Measurements from ENCODE around the gene PTPN18. TPM values are rescaled to one million over a fixed set of nuclear protein-coding genes. Genes with fewer than 3 reads are reported as not detected.

PTPN18 gene
- total RNA-seq, 2 donors from 2014 or later = 13.3 to 20.8 TPM

DNA sequence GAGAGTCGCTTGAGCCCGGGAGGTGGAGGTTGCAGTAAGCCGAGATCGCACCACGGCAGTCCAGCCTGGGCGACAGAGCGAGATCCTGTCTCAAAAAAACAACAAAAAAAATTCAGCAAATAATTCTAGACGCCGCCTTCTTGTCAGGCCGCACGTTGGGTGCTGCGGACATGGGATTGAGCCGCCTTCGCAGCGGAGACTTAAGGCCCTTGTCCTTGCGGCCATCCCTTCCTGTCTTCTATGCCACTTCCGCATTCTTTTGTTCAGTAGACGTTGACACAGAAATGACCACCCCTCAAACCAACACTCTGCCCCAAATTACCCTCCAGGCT lies 15.8 kb downstream of the PTPN18 start:
- TF ChIP-seq, protein P1, sequence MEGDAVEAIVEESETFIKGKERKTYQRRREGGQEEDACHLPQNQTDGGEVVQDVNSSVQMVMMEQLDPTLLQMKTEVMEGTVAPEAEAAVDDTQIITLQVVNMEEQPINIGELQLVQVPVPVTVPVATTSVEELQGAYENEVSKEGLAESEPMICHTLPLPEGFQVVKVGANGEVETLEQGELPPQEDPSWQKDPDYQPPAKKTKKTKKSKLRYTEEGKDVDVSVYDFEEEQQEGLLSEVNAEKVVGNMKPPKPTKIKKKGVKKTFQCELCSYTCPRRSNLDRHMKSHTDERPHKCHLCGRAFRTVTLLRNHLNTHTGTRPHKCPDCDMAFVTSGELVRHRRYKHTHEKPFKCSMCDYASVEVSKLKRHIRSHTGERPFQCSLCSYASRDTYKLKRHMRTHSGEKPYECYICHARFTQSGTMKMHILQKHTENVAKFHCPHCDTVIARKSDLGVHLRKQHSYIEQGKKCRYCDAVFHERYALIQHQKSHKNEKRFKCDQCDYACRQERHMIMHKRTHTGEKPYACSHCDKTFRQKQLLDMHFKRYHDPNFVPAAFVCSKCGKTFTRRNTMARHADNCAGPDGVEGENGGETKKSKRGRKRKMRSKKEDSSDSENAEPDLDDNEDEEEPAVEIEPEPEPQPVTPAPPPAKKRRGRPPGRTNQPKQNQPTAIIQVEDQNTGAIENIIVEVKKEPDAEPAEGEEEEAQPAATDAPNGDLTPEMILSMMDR (IDR thresholded peaks at IDR 0.05) = no peak
- peaks cover 0 to 34% of the 10 kb centered on the region in 2 donors for H3K4me1 ChIP-seq

GRCh38 chr2:130372055-130372832 lies 16.4 kb downstream of the PTPN18 start:
- H3K4me1 ChIP-seq = peaks cover 0 to 34% of the 10 kb centered on the region in 2 donors
- no peaks in the 10 kb centered on the region for H3K27me3 ChIP-seq
- TF ChIP-seq, protein P1 (IDR thresholded peaks at IDR 0.05) = peak; percentile 89 to 91
- peak overlapping the region; percentile 84 to 92 for H3K4me3 ChIP-seq
- DNase-seq (ENCODE audit: low spot score) = peak; percentile 93
- no peaks in the 10 kb centered on the region for H3K36me3 ChIP-seq
- H3K27ac ChIP-seq = peak overlapping the region; percentile 82 to 93
- no peaks in the 10 kb centered on the region for H3K9me3 ChIP-seq

More for the DNA sequence above, 15.8 kb downstream of the PTPN18 start:
- H3K36me3 ChIP-seq = no peaks in the 10 kb centered on the region
- peak overlapping the region; percentile 82 to 93 for H3K27ac ChIP-seq
- H3K4me3 ChIP-seq = peak overlapping the region; percentile 84 to 92
- no peaks in the 10 kb centered on the region for H3K9me3 ChIP-seq
- no peak for DNase-seq (ENCODE audit: low spot score)
- no peaks in the 10 kb centered on the region for H3K27me3 ChIP-seq

DNA sequence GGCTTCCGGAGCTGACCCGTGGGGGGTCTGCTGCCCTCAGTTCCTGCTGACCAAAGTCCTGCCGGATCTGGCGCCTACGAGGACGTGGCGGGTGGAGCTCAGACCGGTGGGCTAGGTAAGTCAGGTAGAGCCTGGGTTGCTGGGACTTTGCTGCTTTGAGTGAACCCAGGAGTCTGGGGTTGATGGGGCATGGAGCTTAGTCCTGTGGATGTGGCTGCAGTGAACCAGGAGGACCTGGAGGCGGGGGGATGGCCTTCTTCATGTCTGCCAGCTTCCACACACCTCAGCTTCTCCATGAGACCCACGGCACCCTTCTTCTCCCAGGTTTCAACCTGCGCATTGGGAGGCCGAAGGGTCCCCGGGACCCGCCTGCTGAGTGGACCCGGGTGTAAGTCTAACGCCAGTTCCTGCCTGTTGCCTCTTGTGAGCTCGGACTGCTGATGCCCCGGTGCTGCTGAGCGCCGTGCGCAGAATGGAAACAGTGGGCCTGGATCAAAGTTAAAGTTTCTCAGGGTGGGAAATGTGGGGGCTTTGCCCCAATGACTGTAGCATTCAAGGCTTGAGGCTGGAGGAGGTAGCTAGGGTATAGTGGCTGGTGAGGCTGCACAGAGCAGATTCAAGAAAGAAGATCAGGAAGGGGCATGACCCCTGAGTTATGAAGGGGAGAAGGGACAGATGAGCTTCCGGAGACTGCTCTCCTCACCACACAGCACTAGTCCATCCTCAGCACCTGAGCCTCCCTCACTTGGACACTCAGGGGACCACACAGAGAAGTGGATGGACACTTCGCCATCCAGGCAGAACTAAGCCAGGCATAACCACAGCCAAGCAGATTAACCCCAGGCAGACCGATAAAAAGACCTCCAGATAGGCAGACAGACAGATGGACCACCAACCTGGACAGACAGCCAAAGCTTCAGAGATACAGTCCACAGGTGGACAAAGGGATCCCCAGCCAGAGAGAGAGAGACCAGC lies 17.3 kb downstream of the PTPN18 start:
- Histone ChIP-seq H3K27ac (peak overlapping the region; percentile 82 to 93), H3K9me3 (no peaks in the 10 kb centered on the region), H3K4me1 (peaks cover 0 to 34% of the 10 kb centered on the region in 2 donors), H3K27me3 (no peaks in the 10 kb centered on the region), H3K36me3 (no peaks in the 10 kb centered on the region), H3K4me3 (peak overlapping the region; percentile 84 to 92)
- no peak for DNase-seq (ENCODE audit: low spot score)
- TF ChIP-seq, protein P1 (IDR thresholded peaks at IDR 0.05) = no peak

GRCh38 chr2:130373808-130374365 lies 18.0 kb downstream of the PTPN18 start:
- no peaks in the 10 kb centered on the region for H3K36me3 ChIP-seq
- no peaks in the 10 kb centered on the region for H3K9me3 ChIP-seq
- H3K27me3 ChIP-seq = no peaks in the 10 kb centered on the region
- peak overlapping the region in 1 of 2 donors; percentile 9 for H3K27ac ChIP-seq
- H3K4me3 ChIP-seq = peak overlapping the region in 1 of 2 donors; percentile 92
- DNase-seq (ENCODE audit: low spot score) = no peak
- H3K4me1 ChIP-seq = peaks cover 0 to 34% of the 10 kb centered on the region in 2 donors
- TF ChIP-seq, protein P1 (IDR thresholded peaks at IDR 0.05) = no peak

- Histone ChIP-seq H3K36me3 (no peaks in the 10 kb centered on the region), H3K4me3 (no peak overlapping the region), H3K27me3 (no peaks in the 10 kb centered on the region), H3K9me3 (no peaks in the 10 kb centered on the region), H3K4me1 (peaks cover 0 to 36% of the 10 kb centered on the region in 2 donors), H3K27ac (peak overlapping the region in 1 of 2 donors; percentile 10)
- DNase-seq (ENCODE audit: low spot score) = no peak
- TF ChIP-seq, protein P1 (IDR thresholded peaks at IDR 0.05) = no peak
Observed at GRCh38 chr2:130374587-130375290, 18.9 kb downstream of the PTPN18 start.
